Ovary (tissue), 9 donors: ENCODE results near the gene PRODH. TPM values are rescaled to one million over a fixed set of nuclear protein-coding genes. Genes with fewer than 3 reads are reported as not detected.

Source experiments
- DNase-seq, 5 donors: peaks; one replicate each; pipeline ENCODE4 v3.0.0-alpha.2; 2019 to 2020
- H3K27ac ChIP-seq, 2 donors: fragments of 200-600 bp; one replicate each; pipeline versions ENCODE4 v1.5.1 to v1.8.0; 2019 to 2022
- H3K27me3 ChIP-seq: fragments of 200-600 bp; one replicate; pipeline ENCODE4 v1.8.0; 2022
- H3K36me3 ChIP-seq: fragments of 200-600 bp; sonication (generic); one replicate; pipeline ENCODE4 v1.5.1; 2019
- H3K4me1 ChIP-seq: one replicate; pipeline ENCODE4 v1.8.1; 2013; ENCODE audit warnings: mild to moderate bottlenecking, moderate library complexity; ENCODE audit not compliant: insufficient read depth
- H3K4me3 ChIP-seq: fragments of 200-600 bp; sonication (generic); one replicate; pipeline ENCODE4 v1.5.1; 2017
- H3K9me3 ChIP-seq, 2 donors: fragments of 200-600 bp in 1 of 2; sonication (generic) in 1 of 2; one replicate each; pipeline versions ENCODE4 v1.5.1 to v1.8.1; 2013 to 2019; ENCODE audit warnings: mild to moderate bottlenecking in 1 of 2, moderate library complexity in 1 of 2
- CTCF ChIP-seq, 3 donors: fragments of 450-650 bp in 2 of 3; fragments of 200-600 bp in 1 of 3; IDR thresholded peaks; one replicate each; pipeline versions ENCODE4 v1.5.1 to v1.8.0; 2016 to 2022; ENCODE audit warnings: antibody characterized with exemption in 3 of 3, mild to moderate bottlenecking in 1 of 3
- EP300 ChIP-seq: sonication (generic); formaldehyde crosslinking; IDR thresholded peaks from one replicate; pipeline ENCODE4 v1.6.1; 2017; ENCODE audit warnings: antibody characterized with exemption
- POLR2A ChIP-seq: fragments of 450-650 bp; IDR thresholded peaks from one replicate; pipeline ENCODE4 v1.6.1; 2017; ENCODE audit warnings: antibody characterized with exemption, mild to moderate bottlenecking, moderate library complexity
- WGBS, 3 donors: extraction: QIAGEN DNeasy Blood & Tissue Kit in 1 of 3; methylation state at CpG; one replicate each; pipeline versions ENCODE4 v1.1.5 to v1.1.7; 2013 to 2017; 5-methylcytosine and 5-hydroxymethylcytosine counted together
- intact Hi-C, 4 donors: fragments of 100-400 bp; cut with DNase I; formaldehyde crosslinking; loops; one replicate each; pipeline versions ENCODE4 v1.11.0 to v1.15.1; 2022 to 2023
- polyA plus RNA-seq, 2 donors: library from polyadenylated mRNA; stranded (reverse); fragments of 200-250 nt in 1 of 2; fragments of 350-450 nt in 1 of 2; fragmentation: Illumina TruSeq in 1 of 2; extraction: RNeasy Lipid Tissue Mini Kit (QIAGEN cat#74804) in 1 of 2; gene quantifications; one replicate each; pipeline ENCODE4 v1.2.3, GENCODE V29; 2013 to 2014
- total RNA-seq, 7 donors: library from RNA; depleted of rRNA in 2 of 7; stranded (reverse); fragments of >200 nt in 2 of 7; fragmentation: NEBNext Ultra II Directional in 3 of 7; extraction: Animal tissue kit (Norgen Biotek cat#: 25700) in 3 of 7; gene quantifications; one replicate each; pipeline versions ENCODE4 v1.1.0 to v1.2.4, GENCODE V29; 2016 to 2023
- donor health status: DM: no; HTN: no; CAD: no; lungs with moderate emphysema.
- donor health status: DM: no; HTN: no; CAD: no.
- donor health status: Bipolar disorder and iron deficiency.
- donor health status: DM: yes; HTN: yes; CAD: no.
- donor health status: DM: no; HTN: no; CAD: no.
- donor health status: DM: yes; HTN: yes; CAD: no.

Gene PRODH
- total and polyA plus RNA-seq, 9 donors = 0.27 to 3.8 (median 0.73) TPM; not detected in 1

- no peaks in the 10 kb centered on the region for H3K27me3 ChIP-seq
- H3K4me1 ChIP-seq = no peaks in the 10 kb centered on the region
- WGBS, 3 donors = no CpG with 5 or more reads among the region's 7 CpGs
- no peaks in the 10 kb centered on the region for H3K36me3 ChIP-seq
- intact Hi-C loops = no loop called here
- DNase-seq = no peak
- H3K4me3 ChIP-seq = no peak overlapping the region
- TF ChIP-seq POLR2A (no peak), EP300 (no peak), CTCF (IDR thresholded peaks at IDR 0.05) (no peak)
- no peaks in the 10 kb centered on the region for H3K9me3 ChIP-seq
- no peak overlapping the region for H3K27ac ChIP-seq
Measured at GRCh38 chr22:18933914-18934313, 2.2 kb downstream of the PRODH start.

GRCh38 chr22:18931905-18932652, 4.0 kb downstream of the PRODH start:
- no CpG with 5 or more reads among the region's 16 CpGs for WGBS, 3 donors
- Histone ChIP-seq H3K4me1 (no peaks in the 10 kb centered on the region), H3K36me3 (no peaks in the 10 kb centered on the region), H3K27me3 (no peaks in the 10 kb centered on the region), H3K4me3 (no peak overlapping the region), H3K9me3 (no peaks in the 10 kb centered on the region), H3K27ac (no peak overlapping the region)
- DNase-seq = no peak
- intact Hi-C loops = no loop called here
- TF ChIP-seq CTCF (IDR thresholded peaks at IDR 0.05) (no peak), EP300 (no peak), POLR2A (no peak)

- Histone ChIP-seq H3K4me1 (no peaks in the 10 kb centered on the region), H3K4me3 (no peak overlapping the region), H3K36me3 (no peaks in the 10 kb centered on the region), H3K27ac (no peak overlapping the region), H3K9me3 (no peaks in the 10 kb centered on the region), H3K27me3 (no peaks in the 10 kb centered on the region)
- no peak for DNase-seq
- no CpG with 5 or more reads among the region's 5 CpGs for WGBS, 3 donors
- intact Hi-C loops = no loop called here
- no peak for TF ChIP-seq CTCF (IDR thresholded peaks at IDR 0.05)
- no peak for TF ChIP-seq POLR2A
- TF ChIP-seq EP300 = no peak
Measured at GRCh38 chr22:18929459-18929858, 6.6 kb downstream of the PRODH start.

- H3K27me3 ChIP-seq = no peaks in the 10 kb centered on the region
- no peak for TF ChIP-seq POLR2A
- TF ChIP-seq CTCF (IDR thresholded peaks at IDR 0.05) = no peak
- no peak for TF ChIP-seq EP300
- intact Hi-C loops = no loop called here
- WGBS, 3 donors = no CpG with 5 or more reads among the region's 5 CpGs
- H3K9me3 ChIP-seq = no peaks in the 10 kb centered on the region
- H3K4me3 ChIP-seq = no peak overlapping the region
- no peak for DNase-seq
- no peaks in the 10 kb centered on the region for H3K4me1 ChIP-seq
- no peaks in the 10 kb centered on the region for H3K36me3 ChIP-seq
- H3K27ac ChIP-seq = no peak overlapping the region
Measured at GRCh38 chr22:18927573-18927972, 8.5 kb downstream of the PRODH start.
